Activated CD4-positive, alpha-beta T cell treated with anti-CD3 and anti-CD28 coated beads for 24 hours (primary cell): ENCODE measurements around the gene ULBP2.
"Not testable (repeated sequence)": the region's sequence is repeated elsewhere in the genome, so short reads cannot be mapped to it uniquely, and the experiment has no call there.

Experiments used
- DNase-seq, 2 donors: peaks; one replicate each; pipeline ENCODE4 v3.0.0-alpha.2; 2020; ENCODE audit warnings: low read depth in 2 of 2

ULBP2 gene

GRCh38 chr6:149908480-149908879, 33.3 kb upstream of the ULBP2 start:
- not testable (repeated sequence) for DNase-seq

- DNase-seq: no peak
Observed at GRCh38 chr6:149909701-149910470, 31.9 kb upstream of the ULBP2 start.

GRCh38 chr6:149910721-149911151, 31.1 kb upstream of the ULBP2 start:
- no peak for DNase-seq

- not testable (repeated sequence) for DNase-seq
Observed at GRCh38 chr6:149912680-149913079, 29.1 kb upstream of the ULBP2 start.

- DNase-seq: no peak
Observed at GRCh38 chr6:149913085-149913484, 28.7 kb upstream of the ULBP2 start.

- no peak for DNase-seq
Observed at GRCh38 chr6:149913540-149914240, 28.1 kb upstream of the ULBP2 start.

- DNase-seq: no peak
Observed at GRCh38 chr6:149915970-149916865, 25.6 kb upstream of the ULBP2 start.

- no peak for DNase-seq
Observed at GRCh38 chr6:149917679-149918078, 24.1 kb upstream of the ULBP2 start.

GRCh38 chr6:149918151-149918905, 23.5 kb upstream of the ULBP2 start:
- no peak for DNase-seq

GRCh38 chr6:149919126-149919833, 22.5 kb upstream of the ULBP2 start:
- DNase-seq: not testable (repeated sequence)

GRCh38 chr6:149919834-149920225, 22.0 kb upstream of the ULBP2 start:
- DNase-seq: no peak

- DNase-seq: no peak
Observed at GRCh38 chr6:149921361-149921760, 20.5 kb upstream of the ULBP2 start.

GRCh38 chr6:149922091-149922490, 19.7 kb upstream of the ULBP2 start:
- DNase-seq: not testable (repeated sequence)

GRCh38 chr6:149922642-149923326, 19.0 kb upstream of the ULBP2 start, which contains the start of gene RAET1G:
Gene RAET1G, minus strand, starts transcription at chr6:149923121. Its CDS starts 111 bp downstream, at chr6:149923010.
- DNase-seq: peak; percentile 71 to 73

GRCh38 chr6:149923327-149923986, 18.4 kb upstream of the ULBP2 start:
- DNase-seq: no peak

GRCh38 chr6:149924206-149924932, 17.4 kb upstream of the ULBP2 start:
- DNase-seq: no peak

GRCh38 chr6:149924933-149925252, 16.9 kb upstream of the ULBP2 start:
- DNase-seq: no peak

- no peak for DNase-seq
Observed at GRCh38 chr6:149925253-149925973, 16.4 kb upstream of the ULBP2 start.
